Measurements from ENCODE around the gene SLC22A23.

SLC22A23 gene

GRCh38 chr6:3235486-3235885, 221.4 kb downstream of the SLC22A23 start:
- CTCF ChIA-PET, result interaction anchor here (7.0 kb wide), 1 partner anchor 14 kb away, joined by 81 read pairs; no protein-coding TSS in a partner anchor
- TF ChIP-seq, protein P1, sequence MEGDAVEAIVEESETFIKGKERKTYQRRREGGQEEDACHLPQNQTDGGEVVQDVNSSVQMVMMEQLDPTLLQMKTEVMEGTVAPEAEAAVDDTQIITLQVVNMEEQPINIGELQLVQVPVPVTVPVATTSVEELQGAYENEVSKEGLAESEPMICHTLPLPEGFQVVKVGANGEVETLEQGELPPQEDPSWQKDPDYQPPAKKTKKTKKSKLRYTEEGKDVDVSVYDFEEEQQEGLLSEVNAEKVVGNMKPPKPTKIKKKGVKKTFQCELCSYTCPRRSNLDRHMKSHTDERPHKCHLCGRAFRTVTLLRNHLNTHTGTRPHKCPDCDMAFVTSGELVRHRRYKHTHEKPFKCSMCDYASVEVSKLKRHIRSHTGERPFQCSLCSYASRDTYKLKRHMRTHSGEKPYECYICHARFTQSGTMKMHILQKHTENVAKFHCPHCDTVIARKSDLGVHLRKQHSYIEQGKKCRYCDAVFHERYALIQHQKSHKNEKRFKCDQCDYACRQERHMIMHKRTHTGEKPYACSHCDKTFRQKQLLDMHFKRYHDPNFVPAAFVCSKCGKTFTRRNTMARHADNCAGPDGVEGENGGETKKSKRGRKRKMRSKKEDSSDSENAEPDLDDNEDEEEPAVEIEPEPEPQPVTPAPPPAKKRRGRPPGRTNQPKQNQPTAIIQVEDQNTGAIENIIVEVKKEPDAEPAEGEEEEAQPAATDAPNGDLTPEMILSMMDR (IDR thresholded peaks at IDR 0.05; ENCODE audit: insufficient read depth, low read length, missing control alignments), result no peak
- POLR2A ChIA-PET, result no interaction called here
- DNase-seq (ENCODE audit: low read depth, low spot score), result no peak
- no peak overlapping the region for H3K4me3 ChIP-seq (ENCODE audit: low read depth, low read length)

DNA sequence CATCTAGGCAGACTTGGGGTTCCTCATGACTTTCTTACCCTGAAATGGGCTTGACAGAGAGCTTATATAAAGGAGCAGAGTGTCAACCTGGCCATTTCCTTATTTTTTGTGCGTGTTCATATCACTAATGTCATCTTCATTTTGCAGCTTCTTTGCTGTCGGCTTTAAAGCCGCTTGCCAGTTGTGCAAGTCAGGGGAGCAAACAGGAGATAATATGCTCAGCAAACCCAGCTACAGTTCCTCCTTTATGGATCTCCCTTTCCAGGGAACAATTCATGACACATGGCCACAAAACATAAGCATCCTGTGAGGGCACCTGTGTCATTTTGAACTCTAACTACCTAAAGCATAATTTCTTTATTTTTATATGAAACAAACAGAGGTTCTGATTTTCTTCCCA, 222.9 kb downstream of the SLC22A23 start:
- TF ChIP-seq, protein P1 (IDR thresholded peaks at IDR 0.05; ENCODE audit: insufficient read depth, low read length, missing control alignments), result no peak
- ChIA-PET POLR2A (no interaction called here), CTCF (interaction anchor here (1.3 kb wide), 1 partner anchor 10 kb away, joined by 5 read pairs; no protein-coding TSS in a partner anchor)
- H3K4me3 ChIP-seq (ENCODE audit: low read depth, low read length), result no peak overlapping the region
- DNase-seq (ENCODE audit: low read depth, low spot score), result no peak

DNA sequence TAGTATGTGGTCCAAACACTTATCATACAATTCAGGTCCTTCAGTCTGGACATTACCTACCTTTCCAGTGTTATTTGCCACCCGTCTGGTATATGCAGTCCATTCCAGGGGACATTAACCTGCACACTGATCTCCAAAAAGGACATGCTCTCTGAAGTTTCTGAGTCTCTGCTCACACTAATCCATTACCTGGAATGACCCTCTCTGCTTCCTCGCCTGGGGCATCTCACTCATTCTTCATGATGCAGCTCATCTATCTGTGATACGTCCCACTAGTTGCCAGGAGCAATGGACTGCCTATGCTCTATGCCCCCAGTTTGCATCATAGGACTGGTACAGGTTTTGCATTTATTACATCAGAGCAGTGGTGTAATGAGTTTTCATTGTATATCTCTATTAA, 223.5 kb downstream of the SLC22A23 start:
- ChIA-PET CTCF (interaction anchor here (1.3 kb wide), 1 partner anchor 11 kb away, joined by 5 read pairs; no protein-coding TSS in a partner anchor), POLR2A (no interaction called here)

GRCh38 chr6:3232017-3232945, 224.6 kb downstream of the SLC22A23 start:
- POLR2A ChIA-PET, result interaction anchor here (1.0 to 2.0 kb wide), 2 partner anchors 23 to 75 kb away, joined by 3 to 10 read pairs; partner anchors contain the start of gene TUBB2A
- TF ChIP-seq, protein P1 (IDR thresholded peaks at IDR 0.05; ENCODE audit: insufficient read depth, low read length, missing control alignments), result no peak
- CTCF ChIA-PET, result interaction anchor here (0.8 to 2.8 kb wide), 2 partner anchors 19 to 75 kb away, joined by 3 to 13 read pairs; partner anchors contain the start of gene TUBB2A
- peak overlapping the region; percentile 64 for H3K4me3 ChIP-seq (ENCODE audit: low read depth, low read length)
- DNase-seq (ENCODE audit: low read depth, low spot score), result no peak

More for the DNA sequence above, 223.5 kb downstream of the SLC22A23 start:
- DNase-seq (ENCODE audit: low read depth, low spot score), result no peak
- no peak overlapping the region for H3K4me3 ChIP-seq (ENCODE audit: low read depth, low read length)
- TF ChIP-seq, protein P1 (IDR thresholded peaks at IDR 0.05; ENCODE audit: insufficient read depth, low read length, missing control alignments), result no peak

DNA sequence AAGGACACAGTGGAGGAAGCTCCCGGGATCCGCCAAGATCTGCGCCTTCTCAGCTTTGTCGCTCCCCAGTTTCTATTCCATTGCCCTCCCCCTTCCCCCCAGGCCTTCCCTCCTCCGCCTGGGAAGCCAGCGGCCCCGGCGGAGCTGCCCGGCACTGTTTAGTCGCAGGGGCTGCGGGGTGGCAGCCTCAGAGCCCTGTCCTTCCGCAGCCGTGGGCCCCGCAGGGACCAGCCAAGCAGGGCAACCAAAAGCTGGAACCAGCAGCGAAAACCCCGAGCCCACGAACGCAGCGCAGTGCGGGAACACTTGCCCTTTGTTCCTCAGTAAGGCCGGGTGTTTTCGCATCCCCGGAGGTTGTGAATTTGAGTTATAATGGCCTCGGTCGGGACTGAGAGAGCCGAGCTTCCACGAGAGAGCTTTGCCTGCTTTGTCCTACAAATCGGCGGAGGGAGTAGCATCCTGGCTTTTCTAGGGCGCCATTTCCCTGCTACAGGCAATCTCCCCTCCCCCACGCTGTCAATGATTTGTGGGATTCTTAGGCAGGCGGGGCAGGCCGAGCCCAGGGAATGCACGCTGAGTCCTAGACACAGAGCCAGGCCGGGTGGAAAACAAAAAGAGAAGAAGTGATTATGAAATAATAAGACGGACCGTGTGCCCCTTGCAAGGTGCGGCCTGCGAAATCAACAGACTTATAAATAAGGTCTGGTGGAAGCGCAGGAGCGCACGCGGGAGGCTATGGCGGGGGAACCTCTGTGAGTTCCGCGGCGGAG, 225.4 kb downstream of the SLC22A23 start:
- H3K4me3 ChIP-seq (ENCODE audit: low read depth, low read length), result peak overlapping the region; percentile 64
- TF ChIP-seq, protein P1 (IDR thresholded peaks at IDR 0.05; ENCODE audit: insufficient read depth, low read length, missing control alignments), result no peak
- POLR2A ChIA-PET, result interaction anchor here (1.0 to 2.0 kb wide), 4 partner anchors 16 to 74 kb away, joined by 3 to 10 read pairs (median 4); partner anchors contain the start of gene TUBB2A
- no peak for DNase-seq (ENCODE audit: low read depth, low spot score)
- CTCF ChIA-PET, result interaction anchor here (0.7 to 2.8 kb wide), 6 partner anchors 13 to 107 kb away, joined by 3 to 13 read pairs (median 3); partner anchors contain the start of gene TUBB2A
